ENCODE results near the gene RBFOX1.

DNA sequence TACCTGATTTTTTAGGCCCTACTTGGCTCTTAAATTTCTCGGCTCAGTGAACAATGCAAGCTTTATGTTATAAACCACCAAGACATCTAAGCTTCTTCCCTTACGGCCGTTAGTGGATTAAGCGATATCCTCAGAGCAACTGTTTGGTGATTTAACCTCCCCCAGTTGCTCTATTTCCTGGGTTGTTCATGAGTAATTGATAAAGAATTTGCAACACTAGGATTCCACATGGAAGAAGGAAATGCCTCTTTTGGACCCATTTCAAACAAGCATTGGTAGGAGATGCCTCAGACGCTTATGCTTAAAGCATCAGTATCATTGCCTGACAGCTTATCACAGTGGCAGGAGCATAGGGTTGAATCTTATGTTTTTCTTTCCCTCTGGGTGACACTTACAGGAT lies 65.3 kb downstream of the RBFOX1 start:
- no peak for TF ChIP-seq CTCF (IDR thresholded peaks at IDR 0.05)
- TF ChIP-seq POLR2A (IDR thresholded peaks at IDR 0.05) = no peak

All from Peyer's patch (tissue), 4 donors.